Measurements from ENCODE around the gene MSH2. TPM values are rescaled to one million over a fixed set of nuclear protein-coding genes. Genes with fewer than 3 reads are reported as not detected.

MSH2 gene
- total RNA-seq, 4 donors from 2014 or later, result 5.7 to 12.9 (median 8.5) TPM

DNA sequence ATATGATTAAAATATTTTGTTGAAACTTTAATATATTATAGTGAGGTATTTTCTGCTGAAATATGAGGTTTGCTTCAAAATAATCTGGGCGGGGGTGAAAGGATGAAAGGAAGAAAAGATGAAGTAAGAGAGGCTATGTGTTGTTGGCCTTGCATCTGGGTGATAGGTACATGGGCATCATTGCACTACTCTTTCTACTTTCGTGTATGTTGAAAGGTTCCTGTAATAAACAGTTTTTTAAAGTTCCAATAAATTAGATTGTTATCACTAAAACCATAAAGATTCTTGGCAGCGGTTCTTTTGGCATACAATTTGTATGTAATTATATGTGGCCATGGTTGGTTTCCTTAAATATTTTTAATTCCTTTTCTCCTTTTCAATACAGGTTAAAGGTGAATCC lies 23.6 kb upstream of the MSH2 start:
- H3K4me1 ChIP-seq, result no peaks in the 10 kb centered on the region
- WGBS, 2 donors (ENCODE audit: low coverage in 1 of 2), result 77 to 79% methylated on average over 3 of the region's 3 CpGs
- H3K9me3 ChIP-seq, result no peaks in the 10 kb centered on the region

DNA sequence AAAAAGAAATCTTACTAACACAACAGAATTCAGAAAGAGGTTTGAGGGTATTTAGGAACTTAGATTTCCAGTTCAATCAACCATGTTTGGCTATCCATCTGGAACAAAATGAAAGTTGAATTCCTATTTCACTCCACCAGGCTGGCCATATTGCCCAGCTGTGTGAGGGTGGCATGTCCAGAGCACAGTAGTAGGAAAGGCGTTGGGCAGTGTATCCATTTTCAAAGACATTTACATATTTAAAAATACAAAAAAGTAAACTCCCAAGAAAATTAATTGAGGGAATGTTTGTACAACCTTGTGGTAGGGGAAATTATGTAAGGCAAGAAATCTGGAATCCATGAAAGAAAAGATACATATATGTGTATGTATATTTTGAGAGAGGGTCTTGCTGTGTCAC lies 21.5 kb upstream of the MSH2 start:
- Histone ChIP-seq H3K4me1 (no peaks in the 10 kb centered on the region), H3K27me3 (no peaks in the 10 kb centered on the region), H3K4me3 (no peak overlapping the region), H3K36me3 (no peaks in the 10 kb centered on the region), H3K27ac (no peak overlapping the region), H3K9me3 (no peaks in the 10 kb centered on the region)
- WGBS, 2 donors (ENCODE audit: low coverage in 1 of 2), result 92 to 100% methylated on average over 1 of the region's 1 CpG
- TF ChIP-seq EP300 (IDR thresholded peaks at IDR 0.05) (no peak), POLR2A (IDR thresholded peaks at IDR 0.05) (no peak), POLR2AphosphoS5 (IDR thresholded peaks at IDR 0.05) (no peak)
- TF ChIP-seq, protein P1, sequence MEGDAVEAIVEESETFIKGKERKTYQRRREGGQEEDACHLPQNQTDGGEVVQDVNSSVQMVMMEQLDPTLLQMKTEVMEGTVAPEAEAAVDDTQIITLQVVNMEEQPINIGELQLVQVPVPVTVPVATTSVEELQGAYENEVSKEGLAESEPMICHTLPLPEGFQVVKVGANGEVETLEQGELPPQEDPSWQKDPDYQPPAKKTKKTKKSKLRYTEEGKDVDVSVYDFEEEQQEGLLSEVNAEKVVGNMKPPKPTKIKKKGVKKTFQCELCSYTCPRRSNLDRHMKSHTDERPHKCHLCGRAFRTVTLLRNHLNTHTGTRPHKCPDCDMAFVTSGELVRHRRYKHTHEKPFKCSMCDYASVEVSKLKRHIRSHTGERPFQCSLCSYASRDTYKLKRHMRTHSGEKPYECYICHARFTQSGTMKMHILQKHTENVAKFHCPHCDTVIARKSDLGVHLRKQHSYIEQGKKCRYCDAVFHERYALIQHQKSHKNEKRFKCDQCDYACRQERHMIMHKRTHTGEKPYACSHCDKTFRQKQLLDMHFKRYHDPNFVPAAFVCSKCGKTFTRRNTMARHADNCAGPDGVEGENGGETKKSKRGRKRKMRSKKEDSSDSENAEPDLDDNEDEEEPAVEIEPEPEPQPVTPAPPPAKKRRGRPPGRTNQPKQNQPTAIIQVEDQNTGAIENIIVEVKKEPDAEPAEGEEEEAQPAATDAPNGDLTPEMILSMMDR (IDR thresholded peaks at IDR 0.05), result no peak
- no peak for ATAC-seq

More for the DNA sequence above, 23.6 kb upstream of the MSH2 start:
- TF ChIP-seq, protein P1 (IDR thresholded peaks at IDR 0.05), result no peak
- H3K36me3 ChIP-seq, result no peaks in the 10 kb centered on the region
- ATAC-seq, result no peak
- no peak overlapping the region for H3K4me3 ChIP-seq
- no peak overlapping the region for H3K27ac ChIP-seq
- no peaks in the 10 kb centered on the region for H3K27me3 ChIP-seq

DNA sequence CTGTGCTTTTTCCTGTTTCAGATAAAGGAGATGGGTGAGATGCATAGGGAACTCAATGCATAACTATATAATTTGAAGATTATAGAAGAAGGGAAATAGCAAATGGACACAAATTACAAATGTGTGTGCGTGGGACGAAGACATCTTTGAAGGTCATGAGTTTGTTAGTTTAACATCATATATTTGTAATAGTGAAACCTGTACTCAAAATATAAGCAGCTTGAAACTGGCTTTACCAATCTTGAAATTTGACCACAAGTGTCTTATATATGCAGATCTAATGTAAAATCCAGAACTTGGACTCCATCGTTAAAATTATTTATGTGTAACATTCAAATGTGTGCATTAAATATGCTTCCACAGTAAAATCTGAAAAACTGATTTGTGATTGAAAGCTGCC lies 16.4 kb upstream of the MSH2 start:
- Histone ChIP-seq H3K27me3 (no peaks in the 10 kb centered on the region), H3K27ac (no peak overlapping the region), H3K4me1 (no peaks in the 10 kb centered on the region), H3K36me3 (no peaks in the 10 kb centered on the region), H3K9me3 (no peaks in the 10 kb centered on the region), H3K4me3 (no peak overlapping the region)
- no peak for ATAC-seq
- WGBS, 2 donors (ENCODE audit: low coverage in 1 of 2), result 88 to 92% methylated on average over 3 of the region's 3 CpGs
- TF ChIP-seq POLR2A (IDR thresholded peaks at IDR 0.05) (no peak), POLR2AphosphoS5 (IDR thresholded peaks at IDR 0.05) (no peak), EP300 (IDR thresholded peaks at IDR 0.05) (no peak)
- TF ChIP-seq, protein P1 (IDR thresholded peaks at IDR 0.05), result no peak

DNA sequence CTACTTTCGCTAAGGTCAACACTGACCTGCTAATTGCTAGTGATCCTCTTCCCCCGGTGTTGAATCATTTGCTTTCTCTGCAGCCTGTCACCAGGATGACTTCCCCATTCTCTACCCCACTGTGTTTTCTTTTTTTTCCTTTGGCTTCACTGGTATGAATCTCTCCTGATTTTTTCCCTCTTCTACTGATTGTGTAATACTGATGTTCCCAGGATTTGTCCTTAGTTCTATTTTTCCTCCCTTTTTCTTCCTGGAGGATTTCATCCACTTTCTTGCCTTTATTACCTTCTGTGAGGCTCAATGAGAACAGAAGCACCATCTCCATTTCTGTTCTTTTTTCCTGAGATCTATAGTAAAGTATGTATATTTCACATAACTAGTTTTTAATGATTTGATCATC lies 14.1 kb upstream of the MSH2 start:
- H3K27ac ChIP-seq, result no peak overlapping the region
- 56 to 58% methylated on average over 2 of the region's 2 CpGs for WGBS, 2 donors (ENCODE audit: low coverage in 1 of 2)
- H3K9me3 ChIP-seq, result no peaks in the 10 kb centered on the region
- no peaks in the 10 kb centered on the region for H3K27me3 ChIP-seq
- no peaks in the 10 kb centered on the region for H3K4me1 ChIP-seq
- H3K36me3 ChIP-seq, result no peaks in the 10 kb centered on the region
- ATAC-seq, result no peak
- TF ChIP-seq POLR2AphosphoS5 (IDR thresholded peaks at IDR 0.05) (no peak), POLR2A (IDR thresholded peaks at IDR 0.05) (no peak), EP300 (IDR thresholded peaks at IDR 0.05) (no peak)
- TF ChIP-seq, protein P1 (IDR thresholded peaks at IDR 0.05), result no peak
- H3K4me3 ChIP-seq, result no peak overlapping the region

DNA sequence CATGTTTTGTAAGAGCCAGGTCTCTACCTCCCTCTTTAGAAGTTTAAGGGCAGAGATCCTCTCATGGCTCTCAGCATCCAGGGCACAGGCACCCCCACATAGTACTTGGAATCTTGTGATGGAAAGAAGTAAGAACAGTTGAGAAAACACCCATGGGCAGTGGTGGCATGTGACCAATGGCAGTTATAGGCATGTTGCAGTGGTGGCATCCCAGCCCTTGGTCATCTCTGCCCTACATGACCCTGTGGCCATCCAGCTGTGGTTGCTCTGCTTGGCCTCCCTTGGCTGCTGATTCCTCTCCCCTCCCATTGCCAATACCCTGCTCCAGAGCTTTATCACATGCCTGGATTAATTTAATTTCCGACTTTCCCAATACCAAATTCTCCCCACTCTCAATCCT lies 13.3 kb upstream of the MSH2 start:
- no peak for ATAC-seq
- Histone ChIP-seq H3K27ac (no peak overlapping the region), H3K36me3 (no peaks in the 10 kb centered on the region), H3K4me1 (no peaks in the 10 kb centered on the region), H3K27me3 (no peaks in the 10 kb centered on the region), H3K4me3 (no peak overlapping the region), H3K9me3 (no peaks in the 10 kb centered on the region)
- TF ChIP-seq POLR2A (IDR thresholded peaks at IDR 0.05), result no peak
- TF ChIP-seq POLR2AphosphoS5 (IDR thresholded peaks at IDR 0.05), result no peak
- TF ChIP-seq, protein P1 (IDR thresholded peaks at IDR 0.05), result no peak
- TF ChIP-seq EP300 (IDR thresholded peaks at IDR 0.05), result no peak
- whole genome bisulfite sequencing, 2 donors (ENCODE audit: low coverage in 1 of 2), result 60 to 100% methylated on average over 1 of the region's 1 CpG

Data from gastroesophageal sphincter (tissue), 4 donors.